RWPE2 (cell line): ENCODE results near the gene NRP2.

Experiments
- ATAC-seq: fragments of 200-7000 bp; cut with Tn5 transposase; 3 replicates; pipeline ENCODE4 v1.9.1; 2021; ENCODE audit warnings: low read depth
- DNase-seq: peaks from one replicate; pipeline ENCODE4 v3.0.0-alpha.2; 2020; ENCODE audit warnings: low spot score
- H3K27ac ChIP-seq: fragments of 450-650 bp; 2 replicates; pipeline ENCODE4 v1.5.1; 2017; ENCODE audit warnings: mild to moderate bottlenecking; ENCODE audit not compliant: poor library complexity, severe bottlenecking
- H3K27me3 ChIP-seq: fragments of 250-450 bp; sonication (Bioruptor Pico); 2 replicates; pipeline ENCODE4 v1.5.1; 2021; ENCODE audit warnings: mild to moderate bottlenecking, moderate library complexity; ENCODE audit not compliant: insufficient read depth, poor library complexity, severe bottlenecking
- H3K36me3 ChIP-seq: fragments of 250-450 bp; sonication (Bioruptor Pico); 2 replicates; pipeline ENCODE4 v1.5.1; 2020; ENCODE audit warnings: low read depth, mild to moderate bottlenecking, moderate library complexity
- H3K4me1 ChIP-seq: fragments of 250-450 bp; sonication (Bioruptor Pico); 2 replicates; pipeline ENCODE4 v1.5.1; 2021; ENCODE audit warnings: mild to moderate bottlenecking, moderate library complexity; ENCODE audit not compliant: insufficient read depth, poor library complexity, severe bottlenecking
- H3K4me3 ChIP-seq: fragments of 250-450 bp; sonication (Bioruptor Pico); 2 replicates; pipeline ENCODE4 v1.5.1; 2021; ENCODE audit warnings: mild to moderate bottlenecking, moderate library complexity; ENCODE audit not compliant: severe bottlenecking
- H3K9me3 ChIP-seq: fragments of 250-450 bp; sonication (Bioruptor Pico); 2 replicates; pipeline ENCODE4 v1.5.1; 2021; ENCODE audit warnings: mild to moderate bottlenecking, moderate library complexity; ENCODE audit not compliant: severe bottlenecking
- TF ChIP-seq, protein P1 (sequence below): fragments of 450-650 bp; IDR thresholded peaks from one replicate; pipeline ENCODE4 v1.5.1; 2017; ENCODE audit warnings: mild to moderate bottlenecking, moderate library complexity; ENCODE audit not compliant: poor library complexity, severe bottlenecking

Gene NRP2

DNA sequence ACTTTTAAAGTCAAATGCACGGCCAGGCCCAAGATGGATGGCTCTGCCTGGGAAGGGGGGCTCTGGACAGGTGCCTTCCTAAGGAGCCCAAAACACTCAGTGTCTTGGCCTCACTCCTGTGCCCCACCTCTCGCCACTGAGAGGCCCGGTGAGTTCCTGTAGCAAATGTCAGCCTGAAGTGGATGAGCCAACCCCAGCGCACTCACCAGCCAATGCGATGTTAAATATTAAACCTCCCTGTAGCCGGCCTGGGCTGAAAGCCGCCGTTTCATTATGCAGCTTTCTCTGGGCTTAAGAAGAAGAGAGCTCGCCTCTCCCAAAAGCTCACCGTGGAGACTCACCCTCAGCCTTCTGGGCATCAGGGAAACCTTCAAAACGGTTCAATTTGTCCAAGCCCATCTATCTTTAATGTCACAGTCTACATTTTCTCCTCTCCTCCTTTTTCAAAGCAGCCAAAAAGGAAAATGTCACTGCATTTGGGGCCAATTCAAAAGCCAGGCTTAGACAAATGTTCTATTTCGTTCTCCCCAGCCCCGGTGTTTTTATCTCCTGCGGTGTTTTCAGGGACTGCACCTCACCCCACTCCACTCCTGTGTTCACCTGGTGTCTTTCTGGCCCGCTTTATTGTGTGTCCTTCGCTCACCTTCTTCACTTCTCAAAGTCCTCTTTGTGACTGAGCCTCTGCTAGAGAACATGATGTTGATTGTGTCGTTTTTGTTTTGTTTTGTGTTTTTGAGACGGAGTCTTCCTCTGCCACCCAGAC lies 124.0 kb downstream of the NRP2 start:
- TF ChIP-seq, protein P1, sequence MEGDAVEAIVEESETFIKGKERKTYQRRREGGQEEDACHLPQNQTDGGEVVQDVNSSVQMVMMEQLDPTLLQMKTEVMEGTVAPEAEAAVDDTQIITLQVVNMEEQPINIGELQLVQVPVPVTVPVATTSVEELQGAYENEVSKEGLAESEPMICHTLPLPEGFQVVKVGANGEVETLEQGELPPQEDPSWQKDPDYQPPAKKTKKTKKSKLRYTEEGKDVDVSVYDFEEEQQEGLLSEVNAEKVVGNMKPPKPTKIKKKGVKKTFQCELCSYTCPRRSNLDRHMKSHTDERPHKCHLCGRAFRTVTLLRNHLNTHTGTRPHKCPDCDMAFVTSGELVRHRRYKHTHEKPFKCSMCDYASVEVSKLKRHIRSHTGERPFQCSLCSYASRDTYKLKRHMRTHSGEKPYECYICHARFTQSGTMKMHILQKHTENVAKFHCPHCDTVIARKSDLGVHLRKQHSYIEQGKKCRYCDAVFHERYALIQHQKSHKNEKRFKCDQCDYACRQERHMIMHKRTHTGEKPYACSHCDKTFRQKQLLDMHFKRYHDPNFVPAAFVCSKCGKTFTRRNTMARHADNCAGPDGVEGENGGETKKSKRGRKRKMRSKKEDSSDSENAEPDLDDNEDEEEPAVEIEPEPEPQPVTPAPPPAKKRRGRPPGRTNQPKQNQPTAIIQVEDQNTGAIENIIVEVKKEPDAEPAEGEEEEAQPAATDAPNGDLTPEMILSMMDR = no peak
- no peak overlapping the region for H3K4me3 ChIP-seq
- ATAC-seq = no peak
- H3K36me3 ChIP-seq = no peaks in the 10 kb centered on the region
- no peak overlapping the region for H3K27ac ChIP-seq
- H3K9me3 ChIP-seq = no peaks in the 10 kb centered on the region
- DNase-seq = no peak
- H3K27me3 ChIP-seq = no peaks in the 10 kb centered on the region
- no peaks in the 10 kb centered on the region for H3K4me1 ChIP-seq

DNA sequence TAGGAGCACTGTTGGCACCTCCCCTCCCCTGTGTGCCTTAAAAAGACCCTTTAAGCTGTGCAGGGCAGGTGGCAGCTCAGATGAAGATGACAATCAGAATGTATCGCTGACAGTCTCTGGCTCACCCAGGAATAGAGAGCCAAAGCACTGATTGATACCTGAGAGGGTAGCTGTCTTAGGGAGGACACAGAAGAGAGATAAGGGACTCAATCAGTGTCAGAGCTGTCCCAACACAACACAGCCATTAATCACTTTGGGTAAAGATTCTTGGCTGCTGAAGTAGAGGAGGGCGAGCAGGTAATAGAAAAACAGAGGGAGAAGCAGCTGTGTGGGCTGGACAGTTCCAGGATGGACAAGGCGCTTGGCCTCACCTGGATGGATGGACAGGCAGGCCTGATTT lies 124.9 kb downstream of the NRP2 start:
- no peaks in the 10 kb centered on the region for H3K9me3 ChIP-seq
- TF ChIP-seq, protein P1 = no peak
- H3K27ac ChIP-seq = no peak overlapping the region
- no peaks in the 10 kb centered on the region for H3K27me3 ChIP-seq
- no peak for DNase-seq
- no peak overlapping the region for H3K4me3 ChIP-seq
- no peak for ATAC-seq
- no peaks in the 10 kb centered on the region for H3K36me3 ChIP-seq
- H3K4me1 ChIP-seq = no peaks in the 10 kb centered on the region

- Histone ChIP-seq H3K36me3 (no peaks in the 10 kb centered on the region), H3K4me3 (no peak overlapping the region), H3K27ac (no peak overlapping the region), H3K9me3 (no peaks in the 10 kb centered on the region), H3K27me3 (no peaks in the 10 kb centered on the region), H3K4me1 (no peaks in the 10 kb centered on the region)
- no peak for DNase-seq
- ATAC-seq = no peak
- TF ChIP-seq, protein P1 = no peak
Observed at GRCh38 chr2:205807758-205808157, 125.5 kb downstream of the NRP2 start.

- no peak overlapping the region for H3K4me3 ChIP-seq
- DNase-seq = no peak
- no peaks in the 10 kb centered on the region for H3K9me3 ChIP-seq
- no peak overlapping the region for H3K27ac ChIP-seq
- no peak for ATAC-seq
- TF ChIP-seq, protein P1 = no peak
- H3K4me1 ChIP-seq = no peaks in the 10 kb centered on the region
- no peaks in the 10 kb centered on the region for H3K36me3 ChIP-seq
- H3K27me3 ChIP-seq = no peaks in the 10 kb centered on the region
Observed at GRCh38 chr2:205808486-205809121, 126.3 kb downstream of the NRP2 start.

GRCh38 chr2:205811387-205811786 lies 129.1 kb downstream of the NRP2 start:
- no peak for ATAC-seq
- DNase-seq = no peak
- no peak overlapping the region for H3K4me3 ChIP-seq
- no peaks in the 10 kb centered on the region for H3K9me3 ChIP-seq
- TF ChIP-seq, protein P1 = no peak
- H3K27ac ChIP-seq = no peak overlapping the region
- no peaks in the 10 kb centered on the region for H3K36me3 ChIP-seq
- H3K4me1 ChIP-seq = no peaks in the 10 kb centered on the region
- H3K27me3 ChIP-seq = no peaks in the 10 kb centered on the region
